Measurements from ENCODE around the gene TLN1.

The TLN1 gene

DNA sequence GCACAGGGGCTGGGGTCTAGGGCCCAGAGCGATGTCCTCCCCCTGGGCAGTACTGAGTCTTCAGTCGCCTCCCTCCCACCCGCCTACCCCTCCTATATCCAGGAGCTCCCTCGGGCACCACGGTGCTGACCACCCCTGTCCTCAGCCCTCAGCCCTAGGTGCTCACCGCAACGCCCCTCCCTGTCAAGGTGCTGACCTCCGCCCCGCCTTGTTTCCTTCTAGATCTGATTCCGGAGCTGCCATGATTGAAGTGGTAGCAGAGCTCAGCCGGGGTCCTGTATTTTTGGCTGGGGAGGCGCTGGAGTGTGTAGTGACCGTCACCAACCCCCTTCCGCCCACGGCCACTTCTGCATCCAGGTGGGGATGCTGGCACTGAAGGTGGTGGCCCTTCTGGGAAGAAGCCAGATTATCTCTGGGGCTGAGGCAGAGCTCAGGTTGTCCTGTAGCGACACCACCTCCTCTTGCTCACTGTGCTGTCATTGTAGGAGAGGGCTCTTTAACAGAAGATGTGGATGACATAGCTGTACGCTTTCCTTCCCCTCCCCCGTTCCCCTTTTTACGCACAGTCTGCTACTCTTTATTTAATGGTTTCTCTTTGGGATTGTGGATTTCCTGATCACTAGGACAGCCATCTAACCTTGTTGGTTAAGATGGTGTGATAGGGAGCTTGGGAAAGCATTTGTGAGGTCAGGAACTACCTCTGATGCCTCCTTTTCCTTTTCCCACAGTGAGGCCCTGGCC, 17.7 kb upstream of the TLN1 start:
- DNase-seq = no peak

DNA sequence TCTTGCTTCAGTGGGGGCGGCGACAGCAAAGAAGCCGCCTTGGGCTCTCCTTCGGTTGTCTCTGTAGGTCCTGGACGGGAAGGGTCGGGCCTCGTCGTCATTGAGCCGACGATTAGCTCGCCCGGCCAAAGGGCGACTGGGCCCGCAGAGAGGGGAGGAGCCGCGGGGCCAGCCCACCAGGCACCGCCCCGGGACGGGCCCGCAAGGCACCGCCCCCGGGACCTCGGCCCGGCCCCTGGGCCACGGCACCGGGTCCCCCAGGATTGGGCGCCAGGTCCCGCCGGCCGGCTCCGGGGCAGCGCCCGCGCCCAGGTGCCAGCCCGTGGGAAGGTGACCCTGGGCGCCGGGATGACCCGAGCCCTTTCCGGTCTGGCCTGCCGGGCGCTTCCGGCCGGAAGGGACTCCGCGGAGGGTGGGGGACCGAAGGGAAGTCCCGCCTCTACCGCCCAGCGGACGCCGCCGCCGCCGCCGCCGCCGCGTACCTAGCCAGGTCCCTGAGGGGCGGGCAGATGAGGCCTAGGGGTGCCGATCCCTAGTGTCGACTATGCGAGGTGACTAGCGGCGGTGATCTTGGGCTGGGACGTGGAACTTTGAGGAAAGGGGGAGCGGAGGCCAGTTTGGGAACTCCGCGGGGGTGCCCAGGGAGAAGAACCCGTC, 17.0 kb upstream of the TLN1 start, which contains the start of the genes GBA2 and RGP1:
GBA2 (minus strand) TSS at position 371 of the 657 bp plus-strand sequence. CDS start 524 bp downstream, outside the sequence.
RGP1 (plus strand) TSS at position 430 of the 657 bp plus-strand sequence. CDS start 469 bp downstream, outside the sequence.
- no peak for DNase-seq

DNA sequence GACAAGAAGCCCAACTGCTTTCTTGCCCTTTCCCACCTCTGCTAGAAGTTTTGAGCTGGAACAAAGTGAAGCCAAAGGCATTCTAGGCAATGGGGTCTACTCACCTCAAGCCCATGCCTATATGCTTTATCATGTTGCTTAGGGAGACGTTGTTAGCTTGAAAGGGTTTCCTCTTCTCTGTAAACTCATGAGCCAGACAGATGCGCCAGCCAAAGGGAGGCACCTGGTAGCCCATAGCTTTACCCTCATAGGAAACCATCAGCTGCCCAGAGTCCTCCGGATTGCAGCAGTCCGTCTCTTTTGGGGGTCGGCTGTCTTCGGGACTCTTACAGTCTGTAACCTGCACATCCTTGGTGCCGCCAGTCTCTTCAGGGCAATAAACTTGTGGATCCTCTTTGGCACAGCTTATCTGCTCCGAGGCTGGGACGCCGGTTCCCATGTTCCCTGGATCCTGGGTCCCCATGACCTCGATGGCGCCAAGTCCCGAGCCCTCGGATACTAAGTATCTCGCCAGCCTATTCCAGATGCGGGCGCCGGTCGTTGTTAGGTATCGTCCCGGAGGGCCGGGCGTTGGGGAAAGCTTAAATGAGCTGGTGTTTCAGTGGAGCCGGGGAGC, 16.4 kb upstream of the TLN1 start:
- no peak for DNase-seq

DNA sequence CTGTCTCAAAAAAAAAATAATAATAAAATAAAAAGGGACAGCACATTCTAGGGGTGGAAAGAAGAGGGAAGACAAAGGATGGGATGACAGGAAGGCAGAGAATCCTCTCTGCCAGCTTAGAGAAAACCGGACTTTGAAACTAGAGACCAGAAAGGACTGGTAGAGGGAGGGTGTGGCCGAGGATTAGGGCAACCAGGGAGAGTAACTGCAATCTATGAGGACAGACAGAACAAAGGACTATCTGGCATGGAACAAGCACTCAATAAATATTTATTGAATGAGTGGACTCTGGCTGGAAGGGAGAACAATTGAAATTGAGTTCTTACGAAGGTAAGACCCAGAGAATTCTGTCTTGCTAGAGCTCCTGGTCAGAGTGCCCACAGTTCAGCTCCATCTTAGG, 14.6 kb upstream of the TLN1 start:
- no peak for DNase-seq

DNA sequence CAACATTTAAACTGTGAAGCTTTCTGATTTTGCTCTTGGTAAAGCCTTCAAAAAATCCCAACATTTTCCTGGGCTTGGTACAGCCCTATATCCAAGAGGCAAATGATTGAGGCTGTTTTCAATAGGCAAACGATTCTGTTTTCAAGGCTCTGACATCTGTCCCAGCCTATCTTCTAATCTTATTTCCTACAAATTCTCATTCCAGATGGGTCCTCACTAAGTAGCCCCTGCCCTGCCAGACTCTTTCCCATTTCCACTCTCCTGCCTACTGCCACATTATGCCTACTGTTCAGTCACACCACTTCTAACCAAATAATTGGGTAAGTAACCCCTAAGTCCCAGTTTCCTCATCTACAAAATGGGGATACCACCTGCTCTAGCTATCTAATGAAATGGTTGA, 13.6 kb upstream of the TLN1 start:
- DNase-seq = no peak

DNA sequence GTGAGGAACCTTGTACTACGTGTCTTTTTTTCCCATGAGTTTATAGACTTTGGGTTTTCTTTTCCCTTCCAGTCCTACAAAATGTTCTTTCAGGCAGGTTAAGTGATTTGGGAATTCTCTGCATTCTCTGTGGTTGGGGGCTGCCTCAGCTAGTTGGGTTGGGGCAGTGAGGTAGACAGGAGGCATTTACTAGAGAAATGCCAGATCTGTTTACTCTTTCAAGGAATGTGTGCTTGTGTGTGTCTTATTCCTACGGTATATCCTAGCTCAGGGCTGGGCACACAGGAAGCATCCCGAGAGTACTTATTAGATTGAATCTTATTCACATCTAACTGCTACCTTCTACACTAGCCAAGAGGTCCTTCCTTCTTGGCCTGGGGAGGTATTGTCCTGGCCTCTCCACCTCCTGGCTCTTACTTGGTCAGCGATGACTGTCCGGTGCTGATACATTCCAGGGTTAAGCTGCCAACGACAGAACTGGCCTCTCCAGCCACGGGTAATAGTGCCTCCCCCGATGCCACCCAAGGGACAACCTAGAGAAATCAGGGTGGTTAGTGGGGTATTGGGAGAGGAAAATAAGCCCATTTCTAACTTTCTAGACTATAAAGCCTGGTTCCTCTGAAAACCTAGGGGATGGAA, 12.0 kb upstream of the TLN1 start:
- no peak for DNase-seq

DNA sequence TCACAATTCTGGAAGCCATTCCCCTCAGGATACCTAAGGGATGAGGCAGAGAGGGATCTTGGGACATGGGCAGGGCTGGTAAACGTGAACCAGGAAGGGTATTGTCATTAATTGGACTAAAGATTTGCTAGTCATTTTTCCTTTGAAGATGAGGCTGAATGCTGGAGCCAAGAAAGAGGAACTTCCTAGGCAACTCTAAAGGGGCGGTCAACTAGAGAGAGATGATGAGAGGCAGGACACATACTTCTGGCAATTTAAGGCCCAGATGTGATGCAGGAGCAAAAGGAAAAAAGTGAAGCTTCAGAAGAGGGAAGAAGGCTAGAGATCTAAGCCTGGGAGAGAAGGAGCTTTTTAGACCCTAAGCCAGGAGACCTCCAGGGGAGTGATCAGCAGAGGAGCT, 11.5 kb upstream of the TLN1 start:
- no peak for DNase-seq

DNA sequence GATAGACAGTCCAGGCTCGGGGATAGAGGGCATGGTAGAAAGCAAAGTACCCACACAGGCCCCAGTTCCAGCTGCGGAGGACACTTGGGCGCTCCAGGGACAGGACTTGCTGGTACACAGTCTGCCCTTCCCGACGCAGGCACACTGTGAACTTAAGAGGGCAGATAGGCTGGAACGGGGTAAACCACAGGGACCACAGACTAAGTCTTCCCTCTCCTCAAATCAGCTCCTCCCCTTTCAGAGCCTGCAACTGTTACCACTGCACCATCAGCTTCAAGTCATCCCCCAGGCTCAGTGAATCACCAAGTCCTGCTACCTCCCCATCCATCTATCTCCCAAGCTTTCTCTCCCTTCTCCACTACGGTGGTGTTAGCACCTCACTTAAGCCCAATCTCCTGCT, 9.7 kb upstream of the TLN1 start:
- no peak for DNase-seq

DNA sequence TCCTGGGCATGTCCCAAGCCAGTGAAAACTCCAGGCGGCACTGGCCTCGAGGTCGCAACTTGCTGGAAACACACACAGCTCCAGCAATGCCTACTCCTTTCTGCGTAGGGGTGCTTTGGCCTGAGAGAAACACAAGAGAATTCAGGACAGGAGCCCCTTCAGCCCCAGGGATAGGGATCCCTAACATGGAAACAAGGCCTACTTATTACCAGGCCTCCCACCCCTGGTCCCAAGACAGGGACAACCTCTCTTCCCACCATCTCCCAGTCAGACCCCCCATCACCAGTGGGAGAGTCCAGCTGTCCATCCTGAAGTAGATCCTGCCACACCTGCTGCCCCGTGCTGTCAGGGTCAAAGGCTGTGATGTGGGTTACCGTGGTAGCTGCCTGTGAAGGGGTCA, 8.2 kb upstream of the TLN1 start:
- DNase-seq = no peak

DNA sequence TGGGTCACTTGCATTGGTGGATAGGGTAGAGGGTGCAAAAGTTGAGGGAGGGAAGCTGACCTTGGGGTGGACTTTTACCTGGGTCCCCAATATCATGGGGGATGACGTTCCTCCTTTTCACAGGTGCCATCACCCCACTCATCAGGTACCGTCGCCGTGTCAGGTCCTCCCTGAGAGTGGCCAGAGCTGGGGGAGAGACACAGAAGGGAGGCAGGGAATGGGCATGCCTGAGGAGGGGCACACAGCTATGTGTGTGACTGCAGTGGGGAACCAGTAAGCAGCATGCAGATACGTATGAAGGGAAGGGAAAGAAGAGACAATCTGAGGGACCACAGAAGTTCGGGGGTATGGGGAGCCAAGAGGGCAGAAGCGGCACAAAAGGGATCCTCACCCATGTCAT, 6.9 kb upstream of the TLN1 start:
- no peak for DNase-seq

DNA sequence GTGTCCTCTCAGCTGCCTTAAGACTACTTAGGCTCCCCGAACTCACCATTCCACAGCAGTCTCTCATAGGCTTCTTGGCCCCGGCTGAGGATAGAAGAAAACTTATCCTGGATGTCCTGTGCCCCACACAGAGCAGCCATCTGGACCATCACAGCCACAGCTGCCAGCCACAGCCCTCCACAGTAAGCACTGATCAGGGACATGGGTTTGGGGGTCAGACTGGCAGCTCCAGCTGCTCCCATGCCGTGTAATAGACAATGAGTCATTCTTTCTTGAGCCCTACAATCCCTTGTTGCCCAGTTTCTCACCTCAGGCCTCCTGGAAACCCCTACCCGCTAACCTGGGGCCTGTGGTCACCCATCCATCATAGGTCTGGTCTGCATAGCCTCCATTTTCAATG, 6.2 kb upstream of the TLN1 start:
- DNase-seq = no peak

DNA sequence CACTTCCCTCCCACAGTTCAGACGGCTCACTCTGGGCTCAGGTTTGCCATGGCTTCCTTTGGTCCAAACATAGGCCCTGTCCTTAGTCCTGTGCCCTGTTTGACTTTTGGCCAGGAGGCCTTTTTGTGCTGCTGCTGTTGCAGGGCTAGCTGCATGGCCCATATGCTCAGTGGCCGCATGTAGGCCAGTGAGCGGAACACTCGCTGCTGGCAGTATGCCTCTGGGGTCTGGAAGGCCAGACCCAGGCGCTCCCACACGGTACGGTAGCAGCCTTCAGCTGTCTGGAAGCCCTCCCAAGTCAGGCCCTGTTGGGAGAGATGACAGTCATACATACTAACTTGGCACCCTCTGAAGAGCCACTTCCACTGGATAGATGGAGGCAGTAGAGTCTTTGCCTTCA, 5.1 kb upstream of the TLN1 start:
- DNase-seq = no peak

DNA sequence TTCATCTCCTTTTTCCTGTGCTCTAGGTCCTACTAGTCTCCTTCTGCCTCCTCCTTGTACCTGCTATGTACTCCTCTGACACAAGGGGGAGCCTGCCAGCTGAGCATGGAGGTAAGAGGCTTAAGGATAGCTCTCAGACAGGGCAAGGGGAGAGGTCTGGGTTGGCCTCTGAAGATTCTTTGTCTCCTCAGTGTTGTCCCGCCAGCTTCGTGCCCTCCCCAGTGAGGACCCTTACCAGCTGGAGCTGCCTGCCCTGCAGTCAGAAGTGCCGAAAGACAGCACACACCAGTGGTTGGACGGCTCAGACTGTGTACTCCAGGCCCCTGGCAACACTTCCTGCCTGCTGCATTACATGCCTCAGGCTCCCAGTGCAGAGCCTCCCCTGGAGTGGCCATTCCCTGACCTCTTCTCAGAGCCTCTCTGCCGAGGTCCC, 4.2 kb upstream of the TLN1 start:
- DNase-seq = no peak

DNA sequence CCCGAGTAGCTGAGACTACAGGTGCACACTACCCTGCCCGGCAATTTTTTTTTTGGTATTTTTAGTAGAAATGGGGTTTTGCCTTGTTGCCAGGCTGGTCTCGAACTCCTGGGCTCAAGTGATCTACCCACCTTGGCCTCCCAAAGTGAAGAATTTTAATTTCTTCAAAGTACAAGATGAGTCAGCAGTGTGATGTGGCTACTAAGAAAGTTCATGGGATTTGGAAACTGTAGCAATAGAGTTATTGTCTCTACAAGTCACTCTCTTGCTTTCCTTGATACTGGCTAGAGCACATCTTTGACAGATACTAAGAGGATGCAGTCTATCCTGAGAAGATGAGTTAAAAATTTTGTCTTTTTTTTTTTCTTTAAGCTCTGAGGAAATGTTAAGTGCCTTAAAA, 2.1 kb upstream of the TLN1 start:
- no peak for DNase-seq

DNA sequence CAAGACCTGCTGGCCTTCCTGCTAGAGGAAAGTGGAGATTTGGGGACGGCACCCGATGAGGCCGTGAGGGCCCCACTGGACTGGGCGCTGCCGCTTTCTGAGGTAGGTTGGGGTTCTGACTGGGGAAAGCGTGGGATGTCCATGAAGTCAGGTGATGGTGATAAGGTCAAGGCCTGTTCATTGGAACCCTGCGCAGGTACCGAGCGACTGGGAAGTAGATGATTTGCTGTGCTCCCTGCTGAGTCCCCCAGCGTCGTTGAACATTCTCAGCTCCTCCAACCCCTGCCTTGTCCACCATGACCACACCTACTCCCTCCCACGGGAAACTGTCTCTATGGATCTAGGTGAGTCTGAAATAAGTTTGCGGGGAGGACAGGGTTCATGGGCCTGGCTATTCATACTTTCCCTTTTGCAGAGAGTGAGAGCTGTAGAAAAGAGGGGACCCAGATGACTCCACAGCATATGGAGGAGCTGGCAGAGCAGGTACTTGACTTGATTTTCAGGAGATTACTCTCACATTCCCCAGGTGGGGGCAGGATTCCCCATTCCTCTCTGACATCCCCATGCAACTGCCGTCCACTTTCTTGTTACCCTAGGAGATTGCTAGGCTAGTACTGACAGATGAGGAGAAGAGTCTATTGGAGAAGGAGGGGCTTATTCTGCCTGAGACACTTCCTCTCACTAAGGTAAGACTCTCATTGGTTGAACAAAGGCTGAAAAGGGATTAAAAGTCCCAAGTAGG, 976 bp upstream of the TLN1 start:
- peak; percentile 28 for DNase-seq

DNA sequence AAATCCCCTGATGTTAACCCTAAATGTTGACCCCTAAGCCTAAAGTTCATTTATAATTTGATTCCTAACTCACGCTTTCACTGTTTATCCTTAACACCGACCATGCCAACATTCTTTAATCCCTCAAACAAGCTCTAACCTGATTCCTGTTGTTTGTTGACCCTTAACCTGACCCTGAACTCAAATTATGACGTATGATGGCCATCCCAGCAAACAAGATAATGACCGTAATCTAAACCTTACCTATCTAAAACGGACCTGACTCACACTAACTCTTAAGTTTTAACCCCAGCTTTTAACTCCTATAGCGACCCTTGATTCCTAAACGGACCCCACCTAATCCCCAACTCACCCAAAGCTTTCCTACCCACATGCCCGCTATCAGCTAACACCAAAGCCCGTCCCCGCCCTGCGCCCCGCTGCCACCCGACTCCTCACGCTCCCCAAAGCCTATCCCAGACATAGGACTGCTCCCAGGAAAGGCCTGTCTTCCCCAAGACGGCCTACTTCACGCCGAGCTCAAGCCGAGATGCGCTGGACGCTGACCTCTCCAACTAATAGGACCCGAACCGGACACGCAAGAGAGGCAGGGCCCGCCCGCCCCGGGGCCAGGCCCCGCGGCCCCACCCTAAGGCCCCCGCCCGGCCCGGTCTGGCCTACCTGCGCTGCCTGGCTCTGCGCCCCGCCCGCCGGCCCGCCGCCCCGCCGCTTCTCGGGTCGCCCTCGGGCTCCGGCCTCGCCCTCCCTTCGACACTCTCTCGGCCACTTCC, 395 bp downstream of the TLN1 start:
- no peak for DNase-seq

DNA sequence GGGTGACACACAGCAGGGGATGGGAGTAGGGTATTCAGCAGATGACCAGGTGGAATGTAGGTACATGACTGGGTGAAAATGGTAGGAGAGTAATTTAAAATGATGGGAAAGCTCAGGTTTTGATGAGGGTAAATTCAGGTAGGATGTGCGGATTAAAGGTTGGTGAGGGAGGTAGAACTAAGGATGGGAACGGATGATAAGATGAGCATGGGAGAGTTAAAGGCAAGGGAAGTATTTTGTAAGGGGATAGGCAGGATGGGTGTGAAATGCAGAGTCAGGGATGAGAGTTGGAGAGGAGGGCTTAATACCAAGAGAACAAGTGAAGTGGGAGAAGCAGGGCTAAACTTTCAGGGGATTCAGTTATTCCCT, 1.5 kb downstream of the TLN1 start:
- DNase-seq = no peak

DNA sequence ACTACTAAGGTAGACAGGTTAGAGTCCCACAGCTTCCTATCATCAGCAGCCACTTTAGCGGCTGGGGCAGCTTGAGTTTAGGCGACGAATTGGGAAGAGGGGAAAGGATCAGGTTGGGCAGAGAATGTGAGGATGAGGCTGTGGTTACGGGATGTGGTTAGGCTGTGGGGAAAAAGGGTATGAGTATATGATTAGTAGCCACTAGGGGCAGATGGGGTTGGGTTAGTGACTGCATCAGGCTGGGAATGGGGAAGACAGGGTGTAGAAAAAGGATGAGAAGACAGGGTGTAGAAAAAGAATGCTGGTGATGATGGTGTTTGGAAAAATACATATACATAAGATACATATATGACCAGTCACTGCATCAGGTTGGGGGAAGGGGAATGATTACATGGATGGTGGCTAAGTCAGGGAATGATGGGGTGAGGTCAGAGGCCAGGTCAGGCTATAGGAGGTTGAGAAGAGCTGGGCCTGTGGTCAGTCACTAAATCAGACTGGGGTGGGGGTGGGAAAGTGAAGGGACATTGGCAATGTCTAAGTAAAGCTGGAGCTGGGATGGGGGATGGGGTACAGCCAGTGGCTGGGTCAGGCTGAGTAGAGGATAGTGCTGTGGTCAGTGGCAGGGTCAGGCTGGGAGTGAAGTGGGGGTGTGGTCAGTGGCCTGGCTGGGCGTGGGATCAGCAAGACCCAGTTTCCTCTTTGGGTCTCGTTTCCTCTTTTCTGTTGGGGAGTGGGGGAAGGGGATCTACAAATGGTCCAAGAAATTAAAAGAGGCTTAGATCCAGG, 2.1 kb downstream of the TLN1 start:
- no peak for DNase-seq

DNA sequence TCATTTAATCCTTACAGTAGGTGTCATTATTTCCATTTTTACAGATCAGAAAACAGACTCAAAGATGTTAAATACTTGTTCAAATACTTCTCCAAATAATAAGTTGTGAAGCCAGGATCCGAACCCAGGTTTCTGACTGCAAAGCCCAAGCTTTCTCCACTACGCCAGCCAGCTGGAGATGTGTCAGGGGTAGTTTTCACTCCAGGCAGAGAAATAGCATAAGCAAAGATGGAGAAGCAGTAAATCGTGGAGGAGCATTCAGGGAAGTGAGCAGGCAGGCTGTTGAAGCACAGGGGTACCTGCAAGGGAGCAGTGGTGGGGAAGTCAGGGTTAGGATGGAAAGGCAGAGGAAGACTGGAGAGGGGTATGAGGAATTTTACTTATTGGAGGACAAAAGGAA, 2.9 kb downstream of the TLN1 start:
- no peak for DNase-seq

DNA sequence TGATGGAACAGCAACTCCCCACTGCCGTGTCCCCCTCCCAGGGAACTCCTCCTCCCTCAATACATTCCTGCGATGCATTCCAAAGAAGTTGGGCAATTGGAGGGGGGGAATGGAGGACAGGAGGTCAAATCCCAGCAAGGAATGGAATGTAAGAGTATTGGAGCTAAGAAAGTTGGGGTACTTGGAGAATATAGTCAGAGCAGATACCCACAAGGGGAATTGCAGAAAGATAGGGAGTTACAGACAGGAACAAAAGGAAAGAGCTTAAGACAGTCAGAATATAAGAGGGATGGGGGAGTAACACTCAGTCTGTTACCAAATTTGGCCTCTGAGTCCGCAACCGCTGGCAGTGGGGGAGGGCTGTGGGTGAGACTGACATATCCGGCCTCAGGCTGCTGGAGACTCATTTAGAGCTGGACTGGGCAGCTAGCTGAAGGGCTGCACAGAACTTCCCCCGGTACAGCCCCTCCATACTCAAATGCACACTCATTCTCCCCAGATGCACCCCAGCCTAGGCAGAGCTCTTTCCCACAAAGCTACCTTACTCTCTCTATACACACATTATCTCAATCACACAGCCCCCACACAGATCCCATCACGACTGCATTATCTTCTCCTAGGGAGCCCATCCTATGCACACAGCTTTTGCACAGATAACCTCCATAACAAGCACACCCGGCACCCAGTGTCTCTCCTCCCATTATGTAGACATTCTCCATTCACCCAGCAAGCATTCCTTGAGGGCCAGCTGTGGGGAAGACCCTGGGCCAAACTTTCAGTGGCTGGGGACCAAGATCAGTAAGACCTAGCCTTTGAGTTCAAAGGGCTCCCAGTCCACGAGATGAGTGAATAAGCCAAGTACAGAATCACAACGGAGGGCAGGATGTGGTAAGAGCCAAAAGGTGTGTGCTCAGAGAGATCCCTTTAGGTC, 3.7 kb downstream of the TLN1 start:
- DNase-seq = no peak
